HUES48 (cell line): Measurements from ENCODE around the gene BTBD9.

Source experiments
- H3K27ac ChIP-seq: one replicate; pipeline ENCODE4 v1.7.0; 2013; ENCODE audit warnings: low read depth, low read length, inconsistent platforms
- H3K27me3 ChIP-seq: 2 replicates; pipeline ENCODE4 v1.6.1; 2013; ENCODE audit warnings: mild to moderate bottlenecking, low read length; ENCODE audit not compliant: control insufficient read depth, insufficient read depth
- H3K36me3 ChIP-seq: 2 replicates; pipeline ENCODE4 v1.6.1; 2013; ENCODE audit warnings: low read length; ENCODE audit not compliant: control insufficient read depth, insufficient read depth
- H3K4me1 ChIP-seq: 2 replicates; pipeline ENCODE4 v1.6.1; 2013; ENCODE audit warnings: mild to moderate bottlenecking, low read length; ENCODE audit not compliant: control insufficient read depth, insufficient read depth
- H3K4me3 ChIP-seq: 2 replicates; pipeline ENCODE4 v1.5.1; 2013; ENCODE audit warnings: mild to moderate bottlenecking, low read depth, low read length
- H3K9ac ChIP-seq: 2 replicates; pipeline ENCODE4 v1.6.1; 2013; ENCODE audit warnings: mild to moderate bottlenecking, low read depth, low read length, moderate library complexity
- H3K9me3 ChIP-seq: 2 replicates; pipeline ENCODE4 v1.6.1; 2013; ENCODE audit warnings: low read length; ENCODE audit not compliant: control insufficient read depth, insufficient read depth

Gene BTBD9

DNA sequence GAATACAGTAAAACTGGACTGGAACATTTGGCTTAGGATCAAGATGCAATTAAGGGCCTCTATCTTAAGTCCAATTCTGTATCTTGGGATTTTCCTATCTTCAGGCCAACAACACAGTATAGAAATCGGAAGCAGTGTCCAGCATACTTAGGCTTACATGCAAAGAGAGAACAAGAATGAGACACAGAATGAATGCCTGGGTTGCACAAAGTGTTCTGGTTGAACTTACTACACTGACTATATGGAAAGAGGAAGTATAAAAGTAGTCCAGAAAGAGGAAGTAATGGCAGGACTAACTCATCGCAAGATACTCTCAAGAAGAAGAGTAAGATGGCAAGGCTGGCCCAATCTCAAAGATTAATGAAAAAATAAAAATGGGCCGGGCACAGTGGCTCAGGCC is 87.6 kb downstream of the BTBD9 start:
- no peak overlapping the region for H3K4me3 ChIP-seq

DNA sequence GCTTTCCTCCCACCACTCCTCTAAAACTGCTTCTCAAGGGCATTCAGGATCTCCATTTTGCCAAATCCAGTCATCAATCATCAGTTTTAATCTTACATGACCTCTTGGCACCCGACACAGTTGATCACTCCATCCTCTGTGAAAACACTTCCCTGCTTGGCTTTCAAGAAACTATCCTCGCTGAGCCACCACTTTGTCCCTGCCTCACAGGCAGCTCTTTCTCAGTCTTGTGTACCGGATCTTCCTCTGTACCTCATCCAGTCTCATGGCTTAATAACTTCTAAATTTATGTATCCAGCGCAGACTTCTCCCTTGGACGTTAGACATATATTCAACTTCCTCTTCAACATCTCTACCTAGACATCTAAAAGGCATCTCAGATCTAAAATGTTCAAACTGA is 89.9 kb downstream of the BTBD9 start:
- Histone ChIP-seq H3K36me3 (no peaks in the 10 kb centered on the region), H3K9ac (no peak overlapping the region), H3K27ac (no peak overlapping the region), H3K27me3 (no peaks in the 10 kb centered on the region), H3K4me1 (0 out of 2 replicates have a peak, but pooled peaks cover 3% of the 10 kb centered on the region), H3K9me3 (no peaks in the 10 kb centered on the region), H3K4me3 (no peak overlapping the region)

More for the DNA sequence above, 87.6 kb downstream of the BTBD9 start:
- no peaks in the 10 kb centered on the region for H3K9me3 ChIP-seq
- H3K27ac ChIP-seq: no peak overlapping the region
- H3K4me1 ChIP-seq: 0 out of 2 replicates have a peak, but pooled peaks cover 3% of the 10 kb centered on the region
- H3K9ac ChIP-seq: no peak overlapping the region
- no peaks in the 10 kb centered on the region for H3K27me3 ChIP-seq
- no peaks in the 10 kb centered on the region for H3K36me3 ChIP-seq

GRCh38 chr6:38549180-38549579 is 90.5 kb downstream of the BTBD9 start:
- no peaks in the 10 kb centered on the region for H3K27me3 ChIP-seq
- H3K9ac ChIP-seq: no peak overlapping the region
- no peak overlapping the region for H3K27ac ChIP-seq
- H3K9me3 ChIP-seq: no peaks in the 10 kb centered on the region
- H3K4me3 ChIP-seq: no peak overlapping the region
- no peaks in the 10 kb centered on the region for H3K36me3 ChIP-seq
- H3K4me1 ChIP-seq: no peaks in the 10 kb centered on the region

GRCh38 chr6:38543022-38543421 is 96.7 kb downstream of the BTBD9 start:
- Histone ChIP-seq H3K27me3 (no peaks in the 10 kb centered on the region), H3K9ac (no peak overlapping the region), H3K4me1 (no peaks in the 10 kb centered on the region), H3K27ac (no peak overlapping the region), H3K36me3 (no peaks in the 10 kb centered on the region), H3K4me3 (no peak overlapping the region), H3K9me3 (no peaks in the 10 kb centered on the region)

GRCh38 chr6:38542031-38542430 is 97.7 kb downstream of the BTBD9 start:
- Histone ChIP-seq H3K27me3 (no peaks in the 10 kb centered on the region), H3K4me3 (no peak overlapping the region), H3K9ac (no peak overlapping the region), H3K9me3 (no peaks in the 10 kb centered on the region), H3K4me1 (no peaks in the 10 kb centered on the region), H3K27ac (no peak overlapping the region), H3K36me3 (no peaks in the 10 kb centered on the region)

DNA sequence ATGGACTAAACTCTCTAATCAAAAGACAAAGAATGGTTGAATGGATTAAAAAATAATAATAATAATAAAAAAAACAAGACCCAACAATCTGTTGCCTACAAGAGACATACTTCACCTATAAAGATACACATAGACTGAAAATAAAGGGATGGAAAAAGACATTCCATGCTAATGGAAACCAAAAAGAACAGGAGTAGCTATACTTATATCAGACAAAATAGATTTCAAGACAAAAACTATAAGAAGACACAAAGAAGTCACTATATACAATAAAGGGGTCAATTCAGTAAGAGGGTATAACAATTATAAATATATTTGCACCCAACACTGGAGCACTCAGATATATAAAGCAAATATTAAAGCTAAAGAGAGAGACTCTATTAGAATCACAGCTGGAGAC is 106.7 kb downstream of the BTBD9 start:
- Histone ChIP-seq H3K36me3 (no peaks in the 10 kb centered on the region), H3K27ac (no peak overlapping the region), H3K4me1 (no peaks in the 10 kb centered on the region), H3K9ac (no peak overlapping the region), H3K4me3 (no peak overlapping the region), H3K27me3 (no peaks in the 10 kb centered on the region), H3K9me3 (no peaks in the 10 kb centered on the region)

DNA sequence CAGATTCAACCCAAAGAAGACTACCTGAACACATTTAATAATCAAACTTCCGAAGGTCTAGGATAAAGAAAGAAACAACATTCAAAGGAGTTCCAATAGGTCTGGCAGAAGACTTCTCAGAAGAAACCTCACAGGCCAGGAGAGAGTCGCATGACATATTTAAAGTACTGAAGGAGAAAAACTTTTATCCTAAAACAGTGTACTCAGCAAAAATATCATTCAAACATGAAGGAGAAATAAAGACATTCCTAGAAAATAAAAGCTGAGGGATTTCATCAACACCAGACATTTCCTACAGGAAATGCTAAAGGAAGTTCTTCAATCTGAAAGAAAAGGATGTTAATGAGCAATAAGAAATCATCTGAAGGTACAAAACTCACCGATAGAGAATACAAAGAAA is 108.6 kb downstream of the BTBD9 start:
- Histone ChIP-seq H3K27me3 (no peaks in the 10 kb centered on the region), H3K4me1 (no peaks in the 10 kb centered on the region), H3K9me3 (peaks cover 6% of the 10 kb centered on the region; the same call in 1 of the 2 replicates), H3K36me3 (no peaks in the 10 kb centered on the region), H3K9ac (no peak overlapping the region), H3K4me3 (no peak overlapping the region), H3K27ac (no peak overlapping the region)

DNA sequence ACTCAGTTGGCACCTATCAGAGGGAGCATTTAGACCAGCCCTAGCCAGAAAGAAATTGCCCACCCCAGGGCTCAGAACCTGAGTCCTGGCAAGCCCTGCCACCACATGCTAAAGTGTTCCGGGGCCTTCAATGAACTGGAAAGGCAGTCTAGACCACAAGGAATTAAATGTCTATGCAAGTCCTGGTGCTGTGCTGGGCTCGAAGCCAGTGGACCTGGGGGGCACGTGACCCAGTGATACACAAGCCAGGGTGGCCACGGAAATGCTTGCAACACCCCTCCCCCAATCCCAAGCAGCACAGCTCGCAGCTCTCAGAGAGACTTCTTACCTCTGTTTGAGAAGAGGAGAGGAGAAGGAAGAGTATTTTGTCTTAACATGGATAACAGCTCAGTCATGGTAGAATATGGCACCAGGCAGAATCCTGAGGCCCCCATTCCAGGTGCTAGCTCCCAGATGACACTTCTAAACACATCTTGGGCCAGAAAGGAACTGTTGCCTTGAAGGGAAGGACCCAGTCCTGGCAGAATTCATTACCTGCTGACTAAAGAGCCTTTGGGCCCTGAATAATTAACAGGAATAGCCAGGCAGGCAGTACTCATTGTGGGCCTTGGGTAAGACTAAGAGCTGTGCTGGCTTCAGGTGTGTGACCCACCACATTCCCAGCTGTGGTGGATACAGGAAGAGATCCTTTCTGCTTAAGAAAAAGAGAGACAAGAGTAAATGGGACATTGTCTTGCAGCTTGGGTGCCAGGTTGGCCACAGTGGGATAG is 111.3 kb downstream of the BTBD9 start:
- Histone ChIP-seq H3K9ac (no peak overlapping the region), H3K4me3 (no peak overlapping the region), H3K9me3 (peaks cover 8% of the 10 kb centered on the region; the same call in 1 of the 2 replicates), H3K36me3 (no peaks in the 10 kb centered on the region), H3K27me3 (no peaks in the 10 kb centered on the region), H3K27ac (no peak overlapping the region), H3K4me1 (0 out of 2 replicates have a peak, but pooled peaks cover 3% of the 10 kb centered on the region)

GRCh38 chr6:38527371-38527770 is 112.4 kb downstream of the BTBD9 start:
- no peaks in the 10 kb centered on the region for H3K27me3 ChIP-seq
- 0 out of 2 replicates have a peak, but pooled peaks cover 3% of the 10 kb centered on the region for H3K4me1 ChIP-seq
- no peak overlapping the region for H3K27ac ChIP-seq
- H3K4me3 ChIP-seq: no peak overlapping the region
- H3K9me3 ChIP-seq: peaks cover 8% of the 10 kb centered on the region; the same call in 1 of the 2 replicates
- no peak overlapping the region for H3K9ac ChIP-seq
- no peaks in the 10 kb centered on the region for H3K36me3 ChIP-seq

GRCh38 chr6:38525888-38526287 is 113.8 kb downstream of the BTBD9 start:
- Histone ChIP-seq H3K4me3 (no peak overlapping the region), H3K4me1 (0 out of 2 replicates have a peak, but pooled peaks cover 3% of the 10 kb centered on the region), H3K27me3 (no peaks in the 10 kb centered on the region), H3K9ac (no peak overlapping the region), H3K9me3 (peaks cover 8% of the 10 kb centered on the region; the same call in 1 of the 2 replicates), H3K27ac (no peak overlapping the region), H3K36me3 (no peaks in the 10 kb centered on the region)

DNA sequence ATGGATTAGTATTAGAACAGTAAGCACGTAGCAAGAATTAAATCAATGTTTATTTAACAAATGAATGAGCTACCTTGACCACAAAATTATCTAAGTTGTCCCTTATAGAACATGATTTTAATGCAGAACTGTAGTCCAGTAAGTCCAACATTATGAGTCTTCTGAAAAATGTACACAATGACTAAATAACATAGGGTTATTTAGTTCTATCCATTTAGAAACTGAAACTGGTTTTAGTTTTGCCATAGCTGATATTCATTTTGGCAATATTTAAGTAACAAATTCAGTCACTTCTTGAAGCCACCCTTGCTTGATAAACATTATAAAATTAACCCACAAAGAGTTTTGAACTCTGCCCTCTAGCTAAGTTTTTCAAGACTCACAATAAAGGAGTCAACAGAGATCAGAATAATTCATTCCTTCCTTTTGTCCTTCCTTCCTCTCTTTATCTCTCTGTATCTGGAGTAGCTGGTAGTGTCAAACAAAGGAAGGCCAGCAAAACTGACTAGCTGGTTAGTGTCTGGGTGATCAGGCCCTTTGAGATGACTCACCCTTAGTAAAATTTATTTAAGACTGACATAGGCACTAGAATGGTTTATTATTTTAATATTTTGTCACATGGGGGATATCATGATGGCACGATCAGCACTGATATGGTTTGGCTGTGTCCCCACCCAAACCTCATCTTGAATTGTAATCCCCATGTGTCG is 115.1 kb downstream of the BTBD9 start:
- H3K27ac ChIP-seq: no peak overlapping the region
- H3K4me1 ChIP-seq: 0 out of 2 replicates have a peak, but pooled peaks cover 3% of the 10 kb centered on the region
- H3K4me3 ChIP-seq: no peak overlapping the region
- H3K36me3 ChIP-seq: no peaks in the 10 kb centered on the region
- H3K9ac ChIP-seq: no peak overlapping the region
- peaks cover 8% of the 10 kb centered on the region; the same call in 1 of the 2 replicates for H3K9me3 ChIP-seq
- H3K27me3 ChIP-seq: no peaks in the 10 kb centered on the region
